CD4-positive, CD25-positive, alpha-beta regulatory T cell (primary cell): ENCODE measurements around the gene GSTA4. TPM values are rescaled to one million over a fixed set of nuclear protein-coding genes. Genes with fewer than 3 reads are reported as not detected.

Experiments
- ATAC-seq, 2 donors: fragments of 150-1000 bp; cut with Tn5 transposase; one replicate each; pipeline ENCODE4 v1.10.0; 2021; ENCODE audit warnings: low read depth in 2 of 2, moderate number of reproducible peaks in 2 of 2, moderate library complexity in 1 of 2
- DNase-seq, 3 donors: peaks; one replicate each; pipeline versions ENCODE4 v3.0.0 to v3.0.0-alpha.2; 2012 to 2022; ENCODE audit warnings: mixed read lengths in 1 of 3
- H3K27ac ChIP-seq: one replicate; pipeline ENCODE4 v1.7.0; 2013; ENCODE audit warnings: mild to moderate bottlenecking, low read length; ENCODE audit not compliant: insufficient read depth, poor library complexity, severe bottlenecking
- H3K27me3 ChIP-seq: one replicate; pipeline ENCODE4 v1.7.0; 2013; ENCODE audit warnings: low read length; ENCODE audit not compliant: control insufficient read depth, insufficient read depth
- H3K36me3 ChIP-seq: one replicate; pipeline ENCODE4 v1.7.0; 2013; ENCODE audit warnings: mild to moderate bottlenecking, low read length, moderate library complexity; ENCODE audit not compliant: control insufficient read depth, insufficient read depth
- H3K4me1 ChIP-seq: 2 replicates; pipeline ENCODE4 v1.7.0; 2013; ENCODE audit warnings: mild to moderate bottlenecking, low read length; ENCODE audit not compliant: insufficient read depth, control insufficient read depth, poor library complexity, severe bottlenecking
- H3K4me3 ChIP-seq: one replicate; pipeline ENCODE4 v1.7.0; 2013; ENCODE audit warnings: low read depth, mild to moderate bottlenecking, low read length, moderate library complexity
- H3K9me3 ChIP-seq, 2 experiments: 1 replicate in 1 of 2; 2 replicates in 1 of 2; pipeline ENCODE4 v1.7.0; 2013; ENCODE audit warnings: low read length in 2 of 2, mild to moderate bottlenecking in 1 of 2, moderate library complexity in 1 of 2; ENCODE audit not compliant: control insufficient read depth in 2 of 2
- H3K27ac Mint-ChIP-seq, 3 donors: one replicate each; pipeline ENCODE4 v1.8.0; 2020 to 2022; ENCODE audit warnings: mild to moderate bottlenecking in 3 of 3, mixed read lengths in 3 of 3, moderate library complexity in 2 of 3
- H3K27me3 Mint-ChIP-seq: one replicate; pipeline ENCODE4 v1.8.0; 2022; ENCODE audit warnings: mild to moderate bottlenecking, mixed read lengths
- H3K36me3 Mint-ChIP-seq: one replicate; pipeline ENCODE4 v1.8.0; 2020; ENCODE audit warnings: mixed read lengths
- H3K4me1 Mint-ChIP-seq, 4 donors: one replicate each; pipeline ENCODE4 v1.8.0; 2020 to 2022; ENCODE audit warnings: mixed read lengths in 4 of 4, mild to moderate bottlenecking in 1 of 4
- H3K4me3 Mint-ChIP-seq, 4 donors: one replicate each; pipeline ENCODE4 v1.8.0; 2020 to 2022; ENCODE audit warnings: mild to moderate bottlenecking in 4 of 4, mixed read lengths in 4 of 4, moderate library complexity in 3 of 4
- H3K9me3 Mint-ChIP-seq, 7 donors: one replicate each; pipeline ENCODE4 v1.8.0; 2020 to 2022; ENCODE audit warnings: mixed read lengths in 7 of 7, mild to moderate bottlenecking in 3 of 7, moderate library complexity in 2 of 7
- polyA plus RNA-seq, 4 donors: library from polyadenylated mRNA; unstranded; fragments of 300-500 nt; fragmentation: Illumina TruSeq; gene quantifications; one replicate each; pipeline ENCODE4 v1.2.3, GENCODE V29; 2021
- total RNA-seq: library from RNA; stranded (reverse); gene quantifications from one replicate; pipeline ENCODE4 v1.2.3, GENCODE V29; 2022

The GSTA4 gene
- total and polyA plus RNA-seq, 5 donors from 2014 or later = 1.1 to 4.1 (median 1.2) TPM

DNA sequence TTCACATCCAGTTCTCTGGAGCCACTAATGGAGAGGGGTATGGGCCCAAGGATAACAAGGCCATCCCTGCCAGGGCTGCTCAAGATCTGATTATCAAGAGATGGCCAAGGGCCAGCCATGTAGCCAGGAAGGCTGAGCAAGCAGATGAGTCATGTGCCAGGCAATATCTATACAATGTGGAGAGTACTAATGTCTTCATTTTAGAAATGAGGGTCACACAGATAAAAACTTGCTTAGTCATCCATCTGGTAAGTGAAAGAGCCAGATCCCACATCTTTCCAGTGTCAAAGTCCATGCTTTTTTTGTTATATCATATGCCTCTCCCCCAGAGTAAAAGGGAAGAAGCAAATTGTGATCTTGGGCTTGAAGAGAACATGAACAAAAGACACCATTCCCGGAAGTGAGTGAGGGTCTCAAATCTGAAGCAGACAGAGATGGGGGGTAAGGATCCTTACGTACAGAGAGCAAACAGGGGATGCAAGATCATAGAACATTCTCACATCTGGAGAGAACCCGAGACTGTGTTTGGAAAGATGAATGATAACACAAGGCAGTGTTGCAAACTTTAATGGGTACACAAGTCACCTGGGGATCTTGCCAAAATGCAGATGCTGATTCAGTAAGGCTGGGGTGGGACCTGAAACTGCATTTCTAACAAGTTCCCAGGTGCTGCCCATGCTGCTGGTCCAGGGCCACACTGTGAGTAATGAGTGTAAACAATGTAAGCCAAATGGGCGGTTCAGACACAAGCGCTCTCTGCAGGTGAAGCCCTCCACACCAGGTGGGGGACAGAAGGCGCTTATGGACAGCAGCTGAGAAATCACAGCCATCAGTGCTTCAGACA is 65.5 kb downstream of the GSTA4 start:
- peak overlapping the region in 1 of 4 donors; percentile 29 for H3K4me3 Mint-ChIP-seq
- H3K9me3 ChIP-seq = no peaks in the 10 kb centered on the region
- no peak overlapping the region for H3K27ac Mint-ChIP-seq
- peaks cover 5% of the 10 kb centered on the region for H3K27me3 ChIP-seq
- no peaks in the 10 kb centered on the region for H3K36me3 Mint-ChIP-seq
- ATAC-seq (no peak), DNase-seq (no peak)
- H3K27ac ChIP-seq = no peak overlapping the region
- peaks cover 0 to 4% (median 0%) of the 10 kb centered on the region in 4 donors for H3K4me1 Mint-ChIP-seq
- H3K4me3 ChIP-seq = no peak overlapping the region
- peaks cover 17% of the 10 kb centered on the region for H3K27me3 Mint-ChIP-seq
- H3K36me3 ChIP-seq = no peaks in the 10 kb centered on the region
- peaks cover 0 to 4% (median 0%) of the 10 kb centered on the region in 7 donors for H3K9me3 Mint-ChIP-seq
- no peaks in the 10 kb centered on the region for H3K4me1 ChIP-seq

Other genes starting within 250 kb of the GSTA4 start
- not detected for gene GSTA2, start 231.8 kb downstream of the GSTA4 start, total RNA-seq
- gene GSTA2, start 231.8 kb downstream of the GSTA4 start, polyA plus RNA-seq = not detected
- not detected for gene GSTA1, start 191.5 kb downstream of the GSTA4 start, total RNA-seq
- gene GSTA1, start 191.5 kb downstream of the GSTA4 start, polyA plus RNA-seq = not detected
- not detected for gene GSTA5, start 154.5 kb downstream of the GSTA4 start, total RNA-seq
- not detected for gene GSTA5, start 154.5 kb downstream of the GSTA4 start, polyA plus RNA-seq
- gene GSTA3, start 85.6 kb downstream of the GSTA4 start, total RNA-seq = not detected
- gene GSTA3, start 85.6 kb downstream of the GSTA4 start, polyA plus RNA-seq = not detected
- gene CILK1, start 66.5 kb upstream of the GSTA4 start, total RNA-seq = 9.1 TPM
- 1 to 10 TPM; 3.9 to 6.2 (median 5.1) TPM for gene CILK1, start 66.5 kb upstream of the GSTA4 start, polyA plus RNA-seq
- gene FBXO9, start 70.1 kb upstream of the GSTA4 start, total RNA-seq = 78.3 TPM
- 10 to 100 TPM; 44.1 to 48.5 (median 44.3) TPM for gene FBXO9, start 70.1 kb upstream of the GSTA4 start, polyA plus RNA-seq
- 0.22 TPM for gene GCM1, start 153.6 kb upstream of the GSTA4 start, total RNA-seq
- under 1 TPM in 2 of 4 donors, not detected in 2; 0.09 to 0.10 TPM for gene GCM1, start 153.6 kb upstream of the GSTA4 start, polyA plus RNA-seq